Neural progenitor cell (in vitro differentiated cells): ENCODE measurements around the gene RCOR1. TPM values are rescaled to one million over a fixed set of nuclear protein-coding genes. Genes with fewer than 3 reads are reported as not detected.
"Not testable (repeated sequence)": the region's sequence is repeated elsewhere in the genome, so short reads cannot be mapped to it uniquely, and the experiment has no call there.

ENCODE experiments used
- DNase-seq: peaks from one replicate; pipeline ENCODE4 v3.0.0-alpha.2; 2016; ENCODE audit warnings: low spot score
- H2AFZ ChIP-seq: fragments of 200-600 bp; sonication (generic); replicated peaks from 2 replicates; pipeline ENCODE4 v1.6.1; 2016; ENCODE audit warnings: antibody characterized with exemption
- H3F3A ChIP-seq: fragments of 200-600 bp; sonication (generic); 2 replicates; pipeline ENCODE4 v1.6.1; 2016; ENCODE audit warnings: antibody characterized with exemption, low read depth
- H3K27ac ChIP-seq: fragments of 200-600 bp; sonication (generic); 2 replicates; pipeline ENCODE4 v1.5.1; 2016; ENCODE audit warnings: mild to moderate bottlenecking
- H3K27me3 ChIP-seq: fragments of 200-600 bp; sonication (generic); 2 replicates; pipeline ENCODE4 v1.6.1; 2016; ENCODE audit warnings: mild to moderate bottlenecking, moderate library complexity
- H3K36me3 ChIP-seq: fragments of 200-600 bp; sonication (generic); 2 replicates; pipeline ENCODE4 v1.5.1; 2016
- H3K4me1 ChIP-seq: fragments of 200-600 bp; sonication (generic); 2 replicates; pipeline ENCODE4 v1.6.1; 2016; ENCODE audit warnings: mixed run types
- H3K4me2 ChIP-seq: fragments of 200-600 bp; sonication (generic); 2 replicates; pipeline ENCODE4 v1.6.1; 2016
- H3K4me3 ChIP-seq: fragments of 200-600 bp; sonication (generic); 2 replicates; pipeline ENCODE4 v1.5.1; 2016
- H3K79me2 ChIP-seq: fragments of 200-600 bp; sonication (generic); 2 replicates; pipeline ENCODE4 v1.6.1; 2016; ENCODE audit warnings: low read depth
- H3K9ac ChIP-seq: fragments of 200-600 bp; sonication (generic); 2 replicates; pipeline ENCODE4 v1.6.1; 2016
- H3K9me3 ChIP-seq: fragments of 200-600 bp; sonication (generic); 2 replicates; pipeline ENCODE4 v1.5.1; 2016; ENCODE audit warnings: low read depth
- H4K20me1 ChIP-seq: fragments of 200-600 bp; sonication (generic); 2 replicates; pipeline ENCODE4 v1.6.1; 2016; ENCODE audit warnings: low read depth
- H3K27ac Mint-ChIP-seq: 3 replicates; pipeline ENCODE4 v1.8.0; 2021; ENCODE audit warnings: mixed read lengths
- H3K27me3 Mint-ChIP-seq: 2 replicates; pipeline ENCODE4 v1.8.0; 2022; ENCODE audit warnings: low read depth, mild to moderate bottlenecking, inconsistent platforms, moderate library complexity, mixed read lengths; ENCODE audit not compliant: insufficient read depth
- H3K36me3 Mint-ChIP-seq: 3 replicates; pipeline ENCODE4 v1.8.0; 2021; ENCODE audit warnings: mixed read lengths
- H3K4me1 Mint-ChIP-seq: 3 replicates; pipeline ENCODE4 v1.8.0; 2021; ENCODE audit warnings: mixed read lengths
- H3K4me3 Mint-ChIP-seq: 3 replicates; pipeline ENCODE4 v1.8.0; 2021; ENCODE audit warnings: mild to moderate bottlenecking, moderate library complexity, mixed read lengths
- H3K9me3 Mint-ChIP-seq: 3 replicates; pipeline ENCODE4 v1.8.0; 2020; ENCODE audit warnings: mixed read lengths
- CTCF ChIP-seq: fragments of 200-600 bp; sonication (generic); IDR thresholded peaks from 2 replicates; pipeline ENCODE4 v1.5.1; 2017; ENCODE audit warnings: antibody characterized with exemption, mild to moderate bottlenecking
- EZH2 ChIP-seq: fragments of 200-600 bp; sonication (generic); IDR thresholded peaks from 2 replicates; pipeline ENCODE4 v1.6.1; 2017; ENCODE audit warnings: antibody characterized with exemption, mild to moderate bottlenecking, moderate library complexity
- EZH2phosphoT487 ChIP-seq: fragments of 200-600 bp; sonication (generic); IDR thresholded peaks from 2 replicates; pipeline ENCODE4 v1.6.1; 2017; ENCODE audit warnings: antibody characterized with exemption
- total RNA-seq: library from RNA; depleted of rRNA; stranded (reverse); fragments of >200 nt; gene quantifications from 2 replicates; pipeline ENCODE4 v1.2.3, GENCODE V29; 2015; ENCODE audit warnings: low replicate concordance

The RCOR1 gene
- total RNA-seq, 1 donor from 2014 or later = 33.7 TPM

GRCh38 chr14:102760496-102761193 is 168.2 kb downstream of the RCOR1 start:
- no peak overlapping the region for H3K27ac Mint-ChIP-seq
- no peak for DNase-seq
- no peak overlapping the region for H3K4me3 ChIP-seq
- H3K36me3 Mint-ChIP-seq = no peaks in the 10 kb centered on the region
- no peak for TF ChIP-seq EZH2phosphoT487
- TF ChIP-seq EZH2 = no peak
- TF ChIP-seq CTCF = no peak
- no peak overlapping the region for H3K27ac ChIP-seq
- H2AFZ ChIP-seq = no peak overlapping the region
- H3K9me3 Mint-ChIP-seq = no peaks in the 10 kb centered on the region
- no peaks in the 10 kb centered on the region for H3F3A ChIP-seq
- H3K27me3 ChIP-seq = no peaks in the 10 kb centered on the region
- no peaks in the 10 kb centered on the region for H3K9me3 ChIP-seq
- no peaks in the 10 kb centered on the region for H3K4me1 ChIP-seq
- H3K36me3 ChIP-seq = no peaks in the 10 kb centered on the region
- H3K9ac ChIP-seq = no peak overlapping the region
- no peak overlapping the region for H3K4me2 ChIP-seq
- no peaks in the 10 kb centered on the region for H4K20me1 ChIP-seq
- H3K79me2 ChIP-seq = no peaks in the 10 kb centered on the region
- no peak overlapping the region for H3K4me3 Mint-ChIP-seq
- peaks cover 9% of the 10 kb centered on the region for H3K4me1 Mint-ChIP-seq
- peaks cover 6% of the 10 kb centered on the region for H3K27me3 Mint-ChIP-seq

GRCh38 chr14:102761206-102761605 is 168.8 kb downstream of the RCOR1 start:
- H3K4me3 ChIP-seq = no peak overlapping the region
- H3K4me1 ChIP-seq = no peaks in the 10 kb centered on the region
- H4K20me1 ChIP-seq = no peaks in the 10 kb centered on the region
- H3K4me3 Mint-ChIP-seq = no peak overlapping the region
- no peaks in the 10 kb centered on the region for H3K79me2 ChIP-seq
- H3K36me3 Mint-ChIP-seq = no peaks in the 10 kb centered on the region
- H3K9me3 ChIP-seq = no peaks in the 10 kb centered on the region
- H3K27me3 ChIP-seq = no peaks in the 10 kb centered on the region
- no peak overlapping the region for H3K27ac Mint-ChIP-seq
- no peaks in the 10 kb centered on the region for H3F3A ChIP-seq
- no peaks in the 10 kb centered on the region for H3K9me3 Mint-ChIP-seq
- H3K36me3 ChIP-seq = no peaks in the 10 kb centered on the region
- no peak overlapping the region for H3K9ac ChIP-seq
- peaks cover 9% of the 10 kb centered on the region for H3K4me1 Mint-ChIP-seq
- no peak overlapping the region for H3K27ac ChIP-seq
- H3K4me2 ChIP-seq = no peak overlapping the region
- DNase-seq = no peak
- TF ChIP-seq CTCF = no peak
- TF ChIP-seq EZH2 = no peak
- no peak for TF ChIP-seq EZH2phosphoT487
- H3K27me3 Mint-ChIP-seq = peaks cover 6% of the 10 kb centered on the region
- H2AFZ ChIP-seq = no peak overlapping the region

- no peak overlapping the region for H3K4me2 ChIP-seq
- DNase-seq = no peak
- H3K4me3 Mint-ChIP-seq = no peak overlapping the region
Observed at GRCh38 chr14:102764220-102764671, 171.8 kb downstream of the RCOR1 start.

GRCh38 chr14:102765770-102766169 is 173.3 kb downstream of the RCOR1 start:
- not testable (repeated sequence) for H3K36me3 Mint-ChIP-seq, H3K27ac Mint-ChIP-seq, H3K27ac ChIP-seq, H4K20me1 ChIP-seq, H3K27me3 ChIP-seq, H3F3A ChIP-seq, H3K4me3 ChIP-seq, H3K9ac ChIP-seq, H3K9me3 ChIP-seq, H3K36me3 ChIP-seq, H3K79me2 ChIP-seq, H3K4me1 Mint-ChIP-seq, H3K9me3 Mint-ChIP-seq, H3K4me3 Mint-ChIP-seq, H3K4me2 ChIP-seq, H2AFZ ChIP-seq, DNase-seq, H3K27me3 Mint-ChIP-seq, H3K4me1 ChIP-seq

More at GRCh38 chr14:102764220-102764671, 171.8 kb downstream of the RCOR1 start:
- Histone ChIP-seq H3K79me2 (no peaks in the 10 kb centered on the region), H3K9ac (no peak overlapping the region), H3F3A (no peaks in the 10 kb centered on the region), H3K27ac (no peak overlapping the region), H2AFZ (no peak overlapping the region), H3K36me3 (no peaks in the 10 kb centered on the region), H3K9me3 (no peaks in the 10 kb centered on the region), H3K4me1 (no peaks in the 10 kb centered on the region), H4K20me1 (no peaks in the 10 kb centered on the region), H3K27me3 (no peaks in the 10 kb centered on the region), H3K4me3 (no peak overlapping the region)
- Mint-ChIP-seq H3K4me1 (peaks cover 9% of the 10 kb centered on the region), H3K9me3 (no peaks in the 10 kb centered on the region), H3K27ac (no peak overlapping the region), H3K36me3 (no peaks in the 10 kb centered on the region), H3K27me3 (peaks cover 9% of the 10 kb centered on the region)
- TF ChIP-seq EZH2 (no peak), CTCF (no peak), EZH2phosphoT487 (no peak)
